Smooth muscle cell (in vitro differentiated cells): ENCODE data around the gene MYO18A. TPM values are rescaled to one million over a fixed set of nuclear protein-coding genes. Genes with fewer than 3 reads are reported as not detected.

Source experiments
- DNase-seq: peaks from one replicate; lab custom pipeline; 2025; ENCODE audit not compliant: unreplicated experiment; lab: John Stamatoyannopoulos, UW
- H2AFZ ChIP-seq: fragments of 200-600 bp; sonication (generic); 2 replicates; pipeline ENCODE4 v1.6.0; 2016; ENCODE audit warnings: antibody characterized with exemption, low read depth, mild to moderate bottlenecking
- H3F3A ChIP-seq: fragments of 200-600 bp; sonication (generic); 2 replicates; pipeline ENCODE4 v1.6.0; 2017; ENCODE audit warnings: antibody characterized with exemption, low read depth
- H3K27ac ChIP-seq: fragments of 200-600 bp; sonication (generic); 2 replicates; pipeline ENCODE4 v1.5.1; 2016; ENCODE audit warnings: low read depth, mild to moderate bottlenecking
- H3K27me3 ChIP-seq: fragments of 200-600 bp; sonication (generic); 2 replicates; pipeline ENCODE4 v1.6.1; 2016; ENCODE audit warnings: low read depth, mild to moderate bottlenecking
- H3K36me3 ChIP-seq: fragments of 200-600 bp; sonication (generic); 2 replicates; pipeline ENCODE4 v1.5.1; 2016; ENCODE audit warnings: low read depth
- H3K4me1 ChIP-seq: fragments of 200-600 bp; sonication (generic); 2 replicates; pipeline ENCODE4 v1.5.1; 2016; ENCODE audit warnings: low read depth
- H3K4me2 ChIP-seq: fragments of 200-600 bp; sonication (generic); 2 replicates; pipeline ENCODE4 v1.6.0; 2016; ENCODE audit warnings: mild to moderate bottlenecking
- H3K4me3 ChIP-seq: fragments of 200-600 bp; sonication (generic); 2 replicates; pipeline ENCODE4 v1.5.1; 2016; ENCODE audit warnings: mild to moderate bottlenecking
- H3K79me2 ChIP-seq: fragments of 200-600 bp; sonication (generic); 2 replicates; pipeline ENCODE4 v1.6.0; 2016; ENCODE audit warnings: low read depth, mild to moderate bottlenecking
- H3K9ac ChIP-seq: fragments of 200-600 bp; sonication (generic); 2 replicates; pipeline ENCODE4 v1.6.0; 2016; ENCODE audit warnings: low read depth
- H3K9me3 ChIP-seq: fragments of 200-600 bp; sonication (generic); replicated peaks from 2 replicates; pipeline ENCODE4 v1.5.1; 2016; ENCODE audit warnings: low read depth
- H4K20me1 ChIP-seq: fragments of 200-600 bp; sonication (generic); 2 replicates; pipeline ENCODE4 v1.6.0; 2016; ENCODE audit warnings: low read depth
- CTCF ChIP-seq: fragments of 200-600 bp; sonication (generic); IDR thresholded peaks from 2 replicates; pipeline ENCODE4 v1.5.1; 2017; ENCODE audit warnings: borderline replicate concordance, mild to moderate bottlenecking, antibody characterized with exemption; ENCODE audit not compliant: insufficient read depth, poor library complexity, severe bottlenecking
- WGBS: methylation state at CpG from one replicate; pipeline ENCODE4 v1.1.7; 2016; ENCODE audit warnings: low lambda C conversion rate; 5-methylcytosine and 5-hydroxymethylcytosine counted together
- polyA plus RNA-seq: library from polyadenylated mRNA; unstranded; fragments of >200 nt; fragmentation: Nextera tagmentation; extraction: Ambion mirVana; gene quantifications from 2 replicates; pipeline ENCODE4 v1.2.1, GENCODE V29; 2016
- total RNA-seq: library from RNA; depleted of rRNA; stranded (reverse); fragments of >200 nt; gene quantifications from 2 replicates; pipeline ENCODE4 v1.2.3, GENCODE V29; 2014

MYO18A gene
- total and polyA plus RNA-seq, 2 experiments from 2014 or later = 18.0 to 22.1 TPM

GRCh38 chr17:29216856-29217255 is 36.7 kb upstream of the MYO18A start:
- H3K27me3 ChIP-seq = no peaks in the 10 kb centered on the region
- no peaks in the 10 kb centered on the region for H3K9me3 ChIP-seq
- no peaks in the 10 kb centered on the region for H3F3A ChIP-seq
- H3K27ac ChIP-seq = no peak overlapping the region
- H3K79me2 ChIP-seq = no peaks in the 10 kb centered on the region
- no peak overlapping the region for H2AFZ ChIP-seq
- H3K4me1 ChIP-seq = no peaks in the 10 kb centered on the region
- H3K4me2 ChIP-seq = no peak overlapping the region
- no peaks in the 10 kb centered on the region for H4K20me1 ChIP-seq
- no peak for DNase-seq
- no peaks in the 10 kb centered on the region for H3K36me3 ChIP-seq
- TF ChIP-seq CTCF = no peak
- H3K4me3 ChIP-seq = no peak overlapping the region
- H3K9ac ChIP-seq = no peak overlapping the region
- 81% methylated on average over 5 of the region's 5 CpGs for WGBS

- Histone ChIP-seq H3K27me3 (no peaks in the 10 kb centered on the region), H3K4me1 (no peaks in the 10 kb centered on the region), H3K4me2 (no peak overlapping the region), H2AFZ (no peak overlapping the region), H3K9ac (no peak overlapping the region), H3K9me3 (no peaks in the 10 kb centered on the region), H3F3A (no peaks in the 10 kb centered on the region), H3K4me3 (no peak overlapping the region), H3K27ac (no peak overlapping the region), H3K79me2 (no peaks in the 10 kb centered on the region), H3K36me3 (no peaks in the 10 kb centered on the region), H4K20me1 (no peaks in the 10 kb centered on the region)
- no peak for DNase-seq
- 96% methylated on average over 6 of the region's 6 CpGs for WGBS
- no peak for TF ChIP-seq CTCF
These were observed 36.0 kb upstream of the MYO18A start for GRCh38 chr17:29216181-29216580.

- Histone ChIP-seq H3K27ac (no peak overlapping the region), H3K79me2 (no peaks in the 10 kb centered on the region), H3K4me3 (no peak overlapping the region), H3K27me3 (no peaks in the 10 kb centered on the region), H3K4me2 (no peak overlapping the region), H3F3A (no peaks in the 10 kb centered on the region), H4K20me1 (no peaks in the 10 kb centered on the region), H3K4me1 (no peaks in the 10 kb centered on the region), H3K9ac (no peak overlapping the region), H3K9me3 (no peaks in the 10 kb centered on the region), H3K36me3 (no peaks in the 10 kb centered on the region), H2AFZ (no peak overlapping the region)
- DNase-seq = no peak
- TF ChIP-seq CTCF = no peak
- WGBS = 94% methylated on average over 4 of the region's 4 CpGs
These were observed 35.5 kb upstream of the MYO18A start for GRCh38 chr17:29215717-29216116.

GRCh38 chr17:29215174-29215573 is 35.0 kb upstream of the MYO18A start:
- H3K4me1 ChIP-seq = no peaks in the 10 kb centered on the region
- H3K4me2 ChIP-seq = no peak overlapping the region
- no peak for DNase-seq
- 92% methylated on average over 10 of the region's 10 CpGs for WGBS
- no peaks in the 10 kb centered on the region for H3K79me2 ChIP-seq
- no peaks in the 10 kb centered on the region for H3K36me3 ChIP-seq
- no peaks in the 10 kb centered on the region for H3K27me3 ChIP-seq
- H3K9me3 ChIP-seq = no peaks in the 10 kb centered on the region
- H2AFZ ChIP-seq = no peak overlapping the region
- no peak for TF ChIP-seq CTCF
- no peak overlapping the region for H3K4me3 ChIP-seq
- H3F3A ChIP-seq = no peaks in the 10 kb centered on the region
- H4K20me1 ChIP-seq = no peaks in the 10 kb centered on the region
- H3K9ac ChIP-seq = no peak overlapping the region
- H3K27ac ChIP-seq = no peak overlapping the region
